Breast epithelium (tissue), 3 donors: Measurements from ENCODE around the gene VPS13D.

ENCODE experiments used
- CTCF ChIP-seq, 3 donors: fragments of 450-650 bp; IDR thresholded peaks; one replicate each; pipeline ENCODE4 v1.5.1; 2016 to 2017; ENCODE audit warnings: antibody characterized with exemption in 3 of 3, mild to moderate bottlenecking in 3 of 3, moderate library complexity in 3 of 3
- POLR2A ChIP-seq: fragments of 450-650 bp; IDR thresholded peaks from one replicate; pipeline ENCODE4 v1.6.1; 2016; ENCODE audit warnings: antibody characterized with exemption, mild to moderate bottlenecking, moderate library complexity

DNA sequence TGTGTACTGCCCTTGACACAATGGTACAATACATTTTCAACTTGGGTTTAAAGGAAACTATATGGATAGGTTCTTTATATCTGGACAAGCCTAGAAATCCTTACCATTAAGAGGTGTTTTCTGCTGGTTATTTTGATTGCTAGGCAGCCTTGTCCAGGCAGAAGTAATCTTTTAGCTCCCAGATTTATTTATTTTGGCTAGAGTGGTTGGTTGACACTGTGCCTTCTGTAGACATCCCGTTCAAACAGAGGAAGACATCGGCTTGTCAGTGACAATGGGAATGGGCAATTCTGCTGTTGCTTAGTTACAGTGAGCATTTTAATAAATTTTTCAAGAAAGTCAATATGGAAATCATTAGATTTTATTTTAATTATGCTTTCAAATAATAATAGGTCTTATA lies 138.8 kb downstream of the VPS13D start:
- no peak for TF ChIP-seq POLR2A
- TF ChIP-seq CTCF (IDR thresholded peaks at IDR 0.05) = no peak
